HG02870 (cell line): ENCODE measurements around the gene ATP7B.
"Not testable (repeated sequence)": the region's sequence is repeated elsewhere in the genome, so short reads cannot be mapped to it uniquely, and the experiment has no call there.

Experiments
- ATAC-seq: cut with Tn5 transposase; IDR thresholded peaks from one replicate; pipeline ENCODE4 v1.9.1; 2021; ENCODE audit warnings: mild to moderate bottlenecking, moderate library complexity; ENCODE audit not compliant: unreplicated experiment

ATP7B gene

GRCh38 chr13:52010890-52011631 lies at the start of gene ATP7B:
Gene ATP7B, minus strand, starts transcription at chr13:52011450. Its CDS starts 113 bp downstream, at chr13:52011337.
- ATAC-seq: no peak

DNA sequence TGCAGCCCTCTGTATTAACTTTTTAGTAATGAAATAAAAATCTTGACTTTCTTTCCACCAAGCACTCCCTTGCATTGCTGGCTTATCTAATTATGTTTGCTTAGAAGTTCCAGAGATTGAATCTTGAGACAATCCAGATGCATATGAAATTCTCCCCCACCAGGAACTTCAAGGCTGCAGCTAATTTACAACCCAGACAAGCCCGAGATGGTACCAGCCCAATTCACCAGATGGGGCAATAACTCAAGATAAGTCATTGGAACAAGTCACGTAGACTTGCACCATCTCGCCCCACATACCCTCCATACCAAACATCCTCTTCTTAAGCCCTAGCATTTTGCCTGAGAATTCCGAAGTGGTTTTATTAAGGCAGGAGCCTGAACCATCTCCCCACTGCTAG lies 42.2 kb upstream of the ATP7B start:
- no peak for ATAC-seq

- ATAC-seq: no peak
These were observed 40.1 kb upstream of the ATP7B start for GRCh38 chr13:52051400-52051799.

DNA sequence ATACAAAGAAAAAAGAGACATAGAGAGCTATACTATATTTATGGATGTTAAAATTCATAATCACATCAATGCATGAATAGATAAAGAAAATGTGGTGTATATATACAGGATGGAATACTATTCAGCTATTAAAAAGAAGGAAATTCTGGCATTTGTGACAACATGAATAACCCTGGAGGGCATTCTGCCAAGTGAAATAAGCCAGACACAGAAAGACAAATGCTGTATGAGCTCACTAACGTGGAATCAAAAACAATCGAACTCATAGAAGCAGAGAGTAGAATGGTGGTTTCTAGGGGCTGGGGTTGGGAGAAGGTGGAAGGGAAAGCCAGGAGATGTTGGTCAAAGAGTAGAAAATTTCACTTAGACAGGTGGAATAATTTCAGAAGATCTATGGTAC lies 37.3 kb upstream of the ATP7B start:
- no peak for ATAC-seq

DNA sequence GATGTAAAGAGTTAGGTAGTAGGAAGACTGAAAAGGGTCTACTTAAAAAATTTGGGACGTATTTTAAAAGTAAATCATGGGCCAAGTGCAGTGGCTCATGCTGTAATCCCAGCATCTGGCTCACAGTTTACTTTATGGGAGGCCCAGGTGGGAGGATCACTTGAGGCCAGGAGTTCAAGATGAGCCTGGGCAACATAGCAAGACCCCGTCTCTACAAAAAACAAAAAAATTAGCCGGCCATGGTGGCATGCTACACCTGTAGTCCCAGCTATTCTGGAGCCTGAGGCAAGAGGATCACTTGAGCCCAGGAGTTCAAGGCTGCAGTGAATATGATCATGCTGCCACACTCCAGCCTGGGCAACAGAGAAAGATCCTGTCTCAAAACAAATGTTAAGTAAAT lies 36.2 kb upstream of the ATP7B start:
- no peak for ATAC-seq

DNA sequence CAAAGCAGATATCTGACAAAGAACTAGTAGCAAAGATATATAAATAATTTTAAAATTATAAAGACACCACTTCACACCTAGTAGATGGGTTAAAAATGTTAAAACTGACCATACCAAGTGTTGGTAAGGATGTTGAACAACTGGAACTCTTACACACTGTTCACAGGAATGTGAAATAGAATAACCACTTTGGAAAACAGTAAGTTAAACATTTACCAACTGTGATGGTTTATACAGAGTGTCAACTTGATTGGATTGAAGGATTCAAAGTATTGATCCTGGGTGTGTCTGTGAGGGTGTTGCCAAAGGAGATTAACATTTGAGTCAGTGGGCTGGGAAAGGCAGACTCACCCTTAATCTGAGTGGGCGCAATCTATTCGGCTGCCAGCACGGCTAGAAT lies 32.4 kb upstream of the ATP7B start:
- ATAC-seq: no peak

GRCh38 chr13:52036037-52036436 lies 24.8 kb upstream of the ATP7B start:
- no peak for ATAC-seq

- no peak for ATAC-seq
These were observed 23.5 kb upstream of the ATP7B start for GRCh38 chr13:52034616-52035226.

- ATAC-seq: peak; percentile 58
These were observed 21.8 kb upstream of the ATP7B start for GRCh38 chr13:52033039-52033438.

DNA sequence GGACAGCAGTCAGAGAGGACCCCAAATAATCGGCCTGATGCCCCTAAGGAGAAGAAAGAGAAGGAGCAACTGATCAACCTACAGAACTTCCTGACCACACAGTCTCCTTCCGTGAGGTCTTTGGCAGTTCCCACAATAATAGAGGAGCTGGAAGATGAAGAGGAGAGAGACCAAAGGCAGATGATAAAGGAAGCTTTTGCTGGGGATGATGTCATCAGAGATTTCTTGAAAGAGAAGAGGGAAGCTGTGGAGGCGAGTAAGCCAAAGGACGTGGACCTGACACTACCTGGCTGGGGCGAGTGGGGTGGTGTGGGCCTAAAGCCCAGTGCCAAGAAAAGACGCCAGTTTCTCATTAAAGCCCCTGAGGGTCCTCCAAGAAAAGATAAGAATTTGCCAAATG lies 19.2 kb upstream of the ATP7B start:
- ATAC-seq: not testable (repeated sequence)

GRCh38 chr13:52029569-52029968 lies 18.3 kb upstream of the ATP7B start:
- no peak for ATAC-seq

DNA sequence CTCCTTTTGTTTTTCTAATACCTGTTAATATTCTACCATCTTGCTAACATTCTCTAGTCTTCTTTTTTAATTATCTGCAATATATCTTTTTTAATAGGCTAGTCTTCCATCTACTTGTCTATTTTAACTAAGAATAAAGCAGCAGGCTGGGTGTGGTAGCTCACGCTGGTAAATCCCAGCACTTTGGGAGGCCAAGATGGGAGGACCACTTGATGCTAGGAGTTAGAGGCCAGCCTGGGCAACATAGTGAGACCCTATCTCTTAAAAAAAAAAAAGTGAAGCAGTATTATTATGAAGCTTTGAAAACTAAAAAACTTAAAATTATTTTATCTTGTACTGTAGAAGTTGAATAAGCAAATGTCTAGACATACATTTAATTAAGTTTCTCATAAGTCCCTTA lies 16.6 kb upstream of the ATP7B start:
- ATAC-seq: no peak

GRCh38 chr13:52026246-52026626 lies 15.0 kb upstream of the ATP7B start:
- ATAC-seq: no peak

DNA sequence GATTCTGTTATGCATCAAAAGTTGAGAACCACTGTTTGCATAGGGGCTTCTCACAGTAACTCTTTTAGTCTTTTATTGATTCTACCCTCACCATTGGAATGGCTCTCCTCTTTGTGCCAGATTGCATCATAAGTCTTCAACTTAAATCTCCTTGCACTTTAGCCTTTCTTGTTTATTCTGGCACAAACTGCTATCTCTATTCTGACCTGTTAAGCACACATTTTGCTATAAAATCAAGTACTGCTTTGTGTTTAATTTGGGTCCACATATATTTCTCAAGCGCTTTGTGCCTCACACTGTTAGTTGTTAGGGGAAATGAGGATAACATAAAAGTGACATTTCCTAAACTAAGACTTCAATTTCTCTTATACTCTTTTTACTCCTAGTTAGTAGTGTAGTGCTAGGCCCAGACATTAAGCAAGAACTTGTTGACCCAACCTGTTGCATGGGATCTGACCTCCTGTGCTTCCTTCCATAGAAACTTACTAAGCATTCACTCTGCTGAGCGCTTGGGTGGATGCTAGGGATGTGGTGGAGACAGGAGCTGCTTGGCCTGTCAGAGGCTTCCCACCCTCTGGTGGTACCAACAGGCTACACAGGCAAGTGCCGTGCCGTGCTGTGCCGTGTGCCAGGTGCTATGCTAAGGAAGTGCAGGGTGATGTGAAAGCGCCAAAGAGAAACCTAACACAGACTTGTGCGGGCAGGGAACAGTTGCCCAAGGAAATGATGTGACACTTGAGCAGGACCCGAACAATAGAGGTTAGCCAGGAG lies 14.4 kb upstream of the ATP7B start:
- no peak for ATAC-seq

DNA sequence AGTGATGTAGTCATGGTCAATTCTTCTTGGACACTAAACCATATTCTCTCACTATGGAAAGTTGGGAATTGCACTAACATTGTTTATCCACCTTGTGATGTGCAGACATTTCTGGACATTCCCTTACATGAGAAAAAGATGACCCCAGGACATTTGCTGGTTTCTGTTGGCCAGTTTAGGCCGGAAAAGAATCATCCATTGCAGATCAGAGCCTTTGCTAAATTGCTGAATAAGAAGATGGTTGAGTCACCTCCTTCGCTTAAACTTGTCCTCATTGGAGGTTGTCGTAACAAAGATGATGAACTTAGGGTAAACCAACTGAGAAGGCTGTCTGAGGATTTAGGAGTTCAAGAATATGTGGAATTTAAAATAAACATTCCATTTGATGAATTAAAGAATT lies 13.2 kb upstream of the ATP7B start, which contains the start of gene UTP14C:
Gene UTP14C (plus strand): TSS at position 211 of the 400 bp plus-strand sequence. CDS start 4,114 bp downstream, outside the sequence.
- ATAC-seq: no peak

DNA sequence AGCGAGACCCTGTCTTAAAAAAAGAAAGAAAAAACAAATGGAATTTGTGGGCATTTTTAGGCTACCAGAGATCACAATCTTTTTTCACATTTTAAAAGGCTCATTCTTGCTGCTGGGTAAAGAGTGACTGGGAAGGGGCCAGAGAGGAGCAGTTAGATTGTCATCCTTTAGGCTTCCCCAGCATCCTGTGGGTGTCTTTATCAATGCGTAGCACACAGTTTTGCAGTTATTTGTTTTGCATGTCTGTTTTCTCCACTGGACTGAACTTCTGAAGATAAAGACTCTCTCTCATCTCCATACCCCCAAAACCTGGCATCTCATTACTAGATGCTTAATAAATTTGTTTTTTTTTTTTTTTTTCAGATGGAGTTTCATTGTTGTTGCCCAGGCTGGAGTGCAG lies 11.1 kb upstream of the ATP7B start:
- ATAC-seq: no peak

- no peak for ATAC-seq
These were observed 8.9 kb upstream of the ATP7B start for GRCh38 chr13:52020191-52020590.

DNA sequence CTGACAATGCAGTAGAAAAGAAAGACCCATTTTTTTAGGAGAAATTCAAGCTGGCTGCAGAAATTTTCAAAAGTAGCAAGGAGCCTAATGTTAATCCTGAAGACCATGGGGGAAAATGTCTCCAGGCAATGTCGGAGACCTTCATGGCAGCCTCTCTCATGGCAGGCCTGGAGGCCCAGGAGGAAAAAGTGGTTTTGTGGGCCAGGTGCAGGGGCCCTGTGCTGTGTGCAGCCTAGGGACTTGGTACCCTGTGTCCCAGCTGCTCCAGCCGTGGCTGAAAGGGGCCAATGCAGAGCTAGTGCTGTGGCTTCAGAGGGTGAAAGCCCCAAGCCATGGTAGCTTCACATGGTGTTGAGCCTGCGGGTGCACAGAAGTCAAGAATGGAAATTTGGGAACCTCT lies 5.0 kb upstream of the ATP7B start:
- no peak for ATAC-seq

DNA sequence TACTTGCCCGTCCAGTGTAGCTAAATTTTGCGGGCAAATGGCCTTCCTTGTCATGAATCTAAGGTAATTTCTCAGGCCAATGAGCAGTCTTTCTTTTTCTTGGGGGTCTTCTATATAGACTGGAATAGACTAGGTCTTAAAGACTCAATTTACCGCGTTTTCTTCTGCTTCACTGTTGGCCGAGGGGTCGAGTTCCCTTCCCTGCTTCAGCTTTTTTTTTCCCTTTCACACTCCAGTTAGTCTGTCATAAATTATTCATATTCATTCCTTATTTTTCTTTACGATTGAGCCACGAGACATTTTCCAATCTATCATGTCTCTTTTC lies 1.2 kb upstream of the ATP7B start:
- ATAC-seq: no peak

DNA sequence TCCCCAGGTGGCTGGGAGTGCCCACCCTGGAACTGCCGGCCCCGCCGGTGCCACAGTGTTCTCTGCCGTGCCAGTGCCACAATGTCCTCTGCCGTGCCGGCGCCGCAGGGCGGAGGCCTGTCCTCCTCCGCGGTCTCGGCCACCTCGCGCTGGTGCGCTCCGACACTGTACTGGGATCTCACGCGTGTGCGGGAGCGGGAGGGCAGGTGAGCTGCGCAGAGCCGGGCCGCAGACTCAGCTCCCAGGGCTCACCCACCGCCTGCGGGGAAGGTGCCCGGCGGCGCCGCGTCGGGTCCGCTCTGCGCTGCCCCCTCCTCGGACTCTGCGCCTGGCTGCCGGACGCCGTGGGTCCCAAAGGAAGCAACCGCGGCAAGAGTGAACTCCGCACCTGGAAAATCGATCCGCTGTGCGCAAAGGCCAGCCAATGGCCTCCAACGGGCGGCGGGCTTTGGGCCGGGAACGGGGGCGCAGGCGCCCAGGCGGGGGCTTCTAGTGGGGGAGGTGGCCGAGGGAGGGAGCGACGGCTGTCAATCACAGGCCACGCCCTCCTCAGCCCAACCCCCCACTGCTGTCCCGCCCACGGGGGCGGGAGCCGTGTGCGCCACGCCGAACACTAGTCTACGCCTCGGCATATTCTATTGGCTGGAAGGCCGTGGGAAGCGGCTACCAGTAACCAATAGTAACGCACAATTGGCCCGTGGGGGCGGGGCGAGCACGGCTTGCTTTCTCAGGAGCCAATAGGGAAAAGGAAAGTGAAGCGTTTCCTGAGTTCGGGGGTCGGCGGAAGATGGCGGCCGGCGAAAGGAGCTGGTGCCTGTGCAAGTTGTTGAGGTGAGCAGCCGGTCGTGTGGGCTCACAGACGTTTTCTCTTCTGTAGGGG lies 622 bp upstream of the ATP7B start, which contains the start of gene ALG11:
Gene ALG11 (plus strand): TSS at position 767 of the 880 bp plus-strand sequence. CDS start 21 bp downstream, at position 788.
- peak; percentile 99 for ATAC-seq

- ATAC-seq: no peak
These were observed 1.3 kb downstream of the ATP7B start for GRCh38 chr13:52009946-52010345.
